WTC11 (cell line): ENCODE measurements around the gene GALNT6. TPM values are rescaled to one million over a fixed set of nuclear protein-coding genes. Genes with fewer than 3 reads are reported as not detected.

Source experiments
- ATAC-seq: fragments of 200-7000 bp; cut with Tn5 transposase; 2 replicates; pipeline ENCODE4 v1.10.0; 2021; ENCODE audit warnings: mild to moderate bottlenecking, moderate library complexity
- CTCF ChIA-PET: fragments of 300-600 bp; sonication (Branson Sonifier 250); formaldehyde crosslinking; loops from one replicate; lab custom pipeline; 2021; ENCODE audit warnings: antibody characterized with exemption; lab: Charles Lee
- POLR2A ChIA-PET: fragments of 350-600 bp; sonication (Branson Sonifier 250); formaldehyde crosslinking; loops from one replicate; lab custom pipeline; 2021; ENCODE audit warnings: antibody characterized with exemption; lab: Charles Lee
- DNase-seq: peaks from one replicate; pipeline ENCODE4 v3.0.0; 2021; ENCODE audit warnings: low spot score
- H3K27ac Mint-ChIP-seq: 2 replicates; pipeline ENCODE4 v1.8.0; 2021; ENCODE audit warnings: mixed read lengths
- H3K27me3 Mint-ChIP-seq: 2 replicates; pipeline ENCODE4 v1.8.0; 2021; ENCODE audit warnings: low read depth, mild to moderate bottlenecking, moderate library complexity, mixed read lengths
- H3K36me3 Mint-ChIP-seq: 2 replicates; pipeline ENCODE4 v1.8.0; 2021; ENCODE audit warnings: mixed read lengths
- H3K4me1 Mint-ChIP-seq: 2 replicates; pipeline ENCODE4 v1.8.0; 2022; ENCODE audit warnings: mixed read lengths
- H3K4me3 Mint-ChIP-seq: 2 replicates; pipeline ENCODE4 v1.8.0; 2021; ENCODE audit warnings: mild to moderate bottlenecking, moderate library complexity, mixed read lengths
- H3K9me3 Mint-ChIP-seq: 2 replicates; pipeline ENCODE4 v1.8.0; 2021; ENCODE audit warnings: mixed read lengths
- ATF6 ChIP-seq: sonication (generic); formaldehyde crosslinking; IDR thresholded peaks from 2 replicates; pipeline ENCODE4 v1.8.1; 2023; ENCODE audit warnings: mild to moderate bottlenecking, missing genetic modification reagents
- CBFB ChIP-seq: sonication (generic); formaldehyde crosslinking; IDR thresholded peaks from 2 replicates; pipeline ENCODE4 v1.8.1; 2022; ENCODE audit warnings: mild to moderate bottlenecking, low read depth, missing genetic modification reagents
- FOXP4 ChIP-seq: sonication (generic); formaldehyde crosslinking; IDR thresholded peaks from 2 replicates; pipeline ENCODE4 v1.8.0; 2022; ENCODE audit warnings: mild to moderate bottlenecking, missing genetic modification reagents
- GRHL2 ChIP-seq: fragments of 250-450 bp; sonication (Bioruptor Pico); IDR thresholded peaks from 2 replicates; pipeline ENCODE4 v1.8.0; 2022; ENCODE audit warnings: mild to moderate bottlenecking, moderate library complexity; ENCODE audit not compliant: insufficient replicate concordance, severe bottlenecking
- NR1H2 ChIP-seq: sonication (generic); formaldehyde crosslinking; IDR thresholded peaks from 2 replicates; pipeline ENCODE4 v1.9.0; 2021; ENCODE audit warnings: mild to moderate bottlenecking, moderate library complexity, missing genetic modification reagents
- PRRX2 ChIP-seq: fragments of 250-450 bp; sonication (Bioruptor Pico); IDR thresholded peaks from 2 replicates; pipeline ENCODE4 v1.8.0; 2021; ENCODE audit warnings: mild to moderate bottlenecking
- SMAD3 ChIP-seq: sonication (generic); formaldehyde crosslinking; IDR thresholded peaks from 2 replicates; pipeline ENCODE4 v1.8.0; 2022; ENCODE audit warnings: missing genetic modification reagents, mild to moderate bottlenecking, borderline replicate concordance
- SMAD4 ChIP-seq: sonication (generic); formaldehyde crosslinking; IDR thresholded peaks from 2 replicates; pipeline ENCODE4 v1.8.0; 2022; ENCODE audit warnings: mild to moderate bottlenecking, missing genetic modification reagents
- SP1 ChIP-seq: sonication (generic); formaldehyde crosslinking; conservative IDR thresholded peaks from 2 replicates; pipeline ENCODE4 v1.8.1; 2022; ENCODE audit warnings: missing genetic modification reagents
- ZBTB21 ChIP-seq: sonication (generic); formaldehyde crosslinking; IDR thresholded peaks from 2 replicates; pipeline ENCODE4 v1.8.1; 2023; ENCODE audit warnings: mild to moderate bottlenecking, missing genetic modification reagents, borderline replicate concordance
- ZNF317 ChIP-seq: sonication (generic); formaldehyde crosslinking; IDR thresholded peaks from 2 replicates; pipeline ENCODE4 v1.8.1; 2023; ENCODE audit warnings: low read depth, mild to moderate bottlenecking, moderate library complexity, missing genetic modification reagents, borderline replicate concordance
- ZNF671 ChIP-seq: fragments of 250-450 bp; sonication (Bioruptor Pico); IDR thresholded peaks from 2 replicates; pipeline ENCODE4 v1.8.0; 2021; ENCODE audit warnings: mild to moderate bottlenecking
- total RNA-seq: library from RNA; stranded (reverse); gene quantifications from 3 replicates; pipeline ENCODE4 v1.2.3, GENCODE V29; 2021
- TF ChIP-seq, protein P1 (sequence below): sonication (generic); formaldehyde crosslinking; IDR thresholded peaks from 2 replicates; pipeline ENCODE4 v1.8.1; 2022; ENCODE audit warnings: mild to moderate bottlenecking, missing genetic modification reagents, moderate library complexity, borderline replicate concordance

GALNT6 gene
- total RNA-seq, 1 experiment from 2014 or later, result 18.3 TPM

DNA sequence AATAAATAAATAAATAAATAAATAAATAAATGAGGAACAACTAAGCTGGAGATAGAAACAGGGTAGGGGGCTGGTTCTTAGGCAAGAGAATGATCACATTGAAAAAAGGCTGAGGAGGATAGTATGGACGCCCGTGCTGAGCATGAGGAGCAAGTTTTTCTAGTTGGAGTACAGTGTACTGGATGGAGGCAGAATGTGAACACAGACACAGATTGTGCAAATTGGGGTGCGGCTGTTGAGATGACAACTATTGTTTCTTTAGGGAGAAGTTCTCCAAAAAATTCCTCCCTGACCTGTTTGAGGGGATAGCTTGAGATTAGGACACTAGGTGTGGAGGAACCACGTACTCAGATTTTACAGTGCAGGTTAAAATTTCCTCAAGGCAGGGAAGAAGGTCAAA lies 66.3 kb downstream of the GALNT6 start:
- H3K9me3 Mint-ChIP-seq, result no peaks in the 10 kb centered on the region
- peaks cover 22% of the 10 kb centered on the region for H3K4me1 Mint-ChIP-seq
- TF ChIP-seq SMAD4 (CRISPR knock-in tag), result no peak
- TF ChIP-seq ZNF671 (CRISPR knock-in tag), result no peak
- TF ChIP-seq, protein P1, sequence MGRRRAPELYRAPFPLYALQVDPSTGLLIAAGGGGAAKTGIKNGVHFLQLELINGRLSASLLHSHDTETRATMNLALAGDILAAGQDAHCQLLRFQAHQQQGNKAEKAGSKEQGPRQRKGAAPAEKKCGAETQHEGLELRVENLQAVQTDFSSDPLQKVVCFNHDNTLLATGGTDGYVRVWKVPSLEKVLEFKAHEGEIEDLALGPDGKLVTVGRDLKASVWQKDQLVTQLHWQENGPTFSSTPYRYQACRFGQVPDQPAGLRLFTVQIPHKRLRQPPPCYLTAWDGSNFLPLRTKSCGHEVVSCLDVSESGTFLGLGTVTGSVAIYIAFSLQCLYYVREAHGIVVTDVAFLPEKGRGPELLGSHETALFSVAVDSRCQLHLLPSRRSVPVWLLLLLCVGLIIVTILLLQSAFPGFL (CRISPR knock-in tag), result no peak
- TF ChIP-seq PRRX2 (CRISPR knock-in tag), result no peak
- TF ChIP-seq CBFB, result no peak
- ChIA-PET POLR2A (no interaction called here), CTCF (interaction anchor here (1.6 kb wide), 1 partner anchor 10 kb away, joined by 3 read pairs; no protein-coding TSS in a partner anchor)
- no peak for DNase-seq
- no peaks in the 10 kb centered on the region for H3K27me3 Mint-ChIP-seq
- ATAC-seq, result no peak
- H3K4me3 Mint-ChIP-seq, result no peak overlapping the region
- no peak overlapping the region for H3K27ac Mint-ChIP-seq
- H3K36me3 Mint-ChIP-seq, result no peaks in the 10 kb centered on the region

- Mint-ChIP-seq H3K9me3 (no peaks in the 10 kb centered on the region), H3K36me3 (no peaks in the 10 kb centered on the region), H3K4me1 (peaks cover 27% of the 10 kb centered on the region), H3K27ac (no peak within 1 kb of the TSS), H3K27me3 (no peaks in the 10 kb centered on the region), H3K4me3 (no peak within 1 kb of the TSS)
- ChIA-PET POLR2A (interaction anchor here (0.7 kb wide), 1 partner anchor 298 kb away, joined by 3 read pairs; the partner anchor contains the start of gene SLC11A2), CTCF (interaction anchor here (1.4 kb wide), 1 partner anchor 17 kb away, joined by 4 read pairs; no protein-coding TSS in a partner anchor)
- TF ChIP-seq FOXP4 (CRISPR knock-in tag) (no peak), SP1 (CRISPR knock-in tag) (no peak), ZBTB21 (CRISPR knock-in tag) (no peak), PRRX2 (CRISPR knock-in tag) (no peak), NR1H2 (CRISPR knock-in tag) (no peak), GRHL2 (CRISPR knock-in tag) (no peak), ZNF317 (no peak), SMAD3 (CRISPR knock-in tag) (no peak)
- DNase-seq, result peak; percentile 16
- ATAC-seq, result peak; percentile 21; the same call in 1 of the 2 replicates
Measured at GRCh38 chr12:51323966-51324895, 67.0 kb downstream of the GALNT6 start, which contains the start of gene BIN2. BIN2 (minus strand) TSS chr12:51324174; CDS start chr12:51324102, 72 bp downstream.

GRCh38 chr12:51323317-51323960 lies 67.8 kb downstream of the GALNT6 start:
- H3K27me3 Mint-ChIP-seq, result no peaks in the 10 kb centered on the region
- ChIA-PET CTCF (interaction anchor here (1.0 to 1.4 kb wide), 2 partner anchors 18 to 61 kb away, joined by 3 to 4 read pairs; no protein-coding TSS in a partner anchor), POLR2A (interaction anchor here (0.7 kb wide), 1 partner anchor 297 kb away, joined by 3 read pairs; the partner anchor contains the start of gene SLC11A2)
- H3K9me3 Mint-ChIP-seq, result no peaks in the 10 kb centered on the region
- H3K4me1 Mint-ChIP-seq, result peaks cover 33% of the 10 kb centered on the region
- no peak overlapping the region for H3K4me3 Mint-ChIP-seq
- H3K36me3 Mint-ChIP-seq, result no peaks in the 10 kb centered on the region
- no peak for DNase-seq
- no peak for ATAC-seq
- TF ChIP-seq ATF6 (CRISPR knock-in tag), result no peak
- H3K27ac Mint-ChIP-seq, result no peak overlapping the region
